PC-9 (cell line): Measurements from ENCODE around the gene TCEANC2. TPM values are rescaled to one million over a fixed set of nuclear protein-coding genes. Genes with fewer than 3 reads are reported as not detected.

Experiments used
- BruUV-seq: library from RNA; stranded (reverse); fragments of 400-500 nt; replicated peaks from 2 replicates; lab custom pipeline; 2021; lab: Mats Ljungman, UMichigan
- CTCF ChIA-PET: fragments of 300-600 bp; sonication (Branson Sonifier 250); formaldehyde crosslinking; loops from one replicate; lab custom pipeline; 2022; ENCODE audit warnings: antibody characterized with exemption; lab: Charles Lee
- POLR2A ChIA-PET: fragments of 300-600 bp; sonication (Branson Sonifier 250); formaldehyde crosslinking; loops from one replicate; lab custom pipeline; 2022; ENCODE audit warnings: antibody characterized with exemption; ENCODE audit not compliant: unreplicated experiment; lab: Charles Lee
- DNase-seq, 2 experiments: peaks; one replicate each; pipeline versions ENCODE4 v3.0.0 to v3.0.0-alpha.2; 2015 to 2022; ENCODE audit warnings: mixed read lengths in 1 of 2
- H2AFZ ChIP-seq: fragments of 200-600 bp; sonication (generic); 2 replicates; pipeline ENCODE4 v1.8.1; 2017; ENCODE audit warnings: antibody characterized with exemption
- H3F3A ChIP-seq: fragments of 200-600 bp; sonication (generic); 2 replicates; pipeline ENCODE4 v1.8.1; 2017; ENCODE audit warnings: antibody characterized with exemption, mild to moderate bottlenecking, low read depth; ENCODE audit not compliant: insufficient read depth
- H3K27ac ChIP-seq: fragments of 200-600 bp; sonication (generic); 2 replicates; pipeline ENCODE4 v1.6.1; 2016; ENCODE audit warnings: mixed run types
- H3K27me3 ChIP-seq: fragments of 200-600 bp; sonication (generic); 2 replicates; pipeline ENCODE4 v1.6.1; 2016; ENCODE audit warnings: low read depth, mixed run types; ENCODE audit not compliant: insufficient read depth
- H3K36me3 ChIP-seq: fragments of 200-600 bp; sonication (generic); 2 replicates; pipeline ENCODE4 v1.6.1; 2016; ENCODE audit warnings: low read depth, mixed run types
- H3K4me1 ChIP-seq: fragments of 200-600 bp; sonication (generic); replicated peaks from 2 replicates; pipeline ENCODE4 v1.6.1; 2016; ENCODE audit warnings: mixed run types; ENCODE audit not compliant: insufficient read depth
- H3K4me2 ChIP-seq: fragments of 200-600 bp; sonication (generic); 2 replicates; pipeline ENCODE4 v1.6.1; 2017; ENCODE audit warnings: mixed run types
- H3K4me3 ChIP-seq: fragments of 200-600 bp; sonication (generic); 2 replicates; pipeline ENCODE4 v1.6.1; 2016; ENCODE audit warnings: mixed run types
- H3K79me2 ChIP-seq: fragments of 200-600 bp; sonication (generic); 2 replicates; pipeline ENCODE4 v1.6.1; 2017; ENCODE audit warnings: low read depth, mixed run types
- H3K9me2 ChIP-seq: fragments of 200-600 bp; sonication (generic); 2 replicates; pipeline ENCODE4 v1.8.1; 2017; ENCODE audit warnings: mild to moderate bottlenecking; ENCODE audit not compliant: insufficient read depth
- H3K9me3 ChIP-seq: fragments of 200-600 bp; sonication (generic); 2 replicates; pipeline ENCODE4 v1.8.1; 2016; ENCODE audit warnings: low read depth; ENCODE audit not compliant: insufficient read depth
- H4K20me1 ChIP-seq: fragments of 200-600 bp; sonication (generic); 2 replicates; pipeline ENCODE4 v1.8.1; 2017; ENCODE audit not compliant: insufficient read depth
- CTCF ChIP-seq: fragments of 200-600 bp; sonication (generic); conservative IDR thresholded peaks from 2 replicates; pipeline ENCODE4 v1.6.1; 2017; ENCODE audit warnings: mixed run types, antibody characterized with exemption, mild to moderate bottlenecking, moderate library complexity
- EZH2 ChIP-seq: fragments of 200-600 bp; sonication (generic); IDR thresholded peaks from 2 replicates; pipeline ENCODE4 v1.8.0; 2017; ENCODE audit warnings: antibody characterized with exemption, low read depth
- intact Hi-C: fragments of 100-400 bp; cut with micrococcal nuclease; formaldehyde crosslinking; loops from one replicate; pipeline ENCODE4 v1.10.0; 2022; ENCODE audit not compliant: unreplicated experiment
- total RNA-seq: library from RNA; stranded (reverse); gene quantifications from 2 replicates; pipeline ENCODE4 v1.2.3, GENCODE V29; 2021

The TCEANC2 gene
- total RNA-seq, 1 experiment from 2014 or later = 11.5 TPM

- no peaks in the 10 kb centered on the region for H4K20me1 ChIP-seq
- no peaks in the 10 kb centered on the region for H3K9me3 ChIP-seq
- no peak overlapping the region for H3K4me2 ChIP-seq
- no peak overlapping the region for H2AFZ ChIP-seq
- H3K4me3 ChIP-seq = no peak overlapping the region
- H3K79me2 ChIP-seq = no peaks in the 10 kb centered on the region
- intact Hi-C loops = no loop called here
- no peaks in the 10 kb centered on the region for H3K36me3 ChIP-seq
- no peaks in the 10 kb centered on the region for H3K27me3 ChIP-seq
- DNase-seq = no peak
- H3F3A ChIP-seq = no peaks in the 10 kb centered on the region
- TF ChIP-seq EZH2 (no peak), CTCF (no peak)
- H3K4me1 ChIP-seq = no peaks in the 10 kb centered on the region
- ChIA-PET POLR2A (no interaction called here), CTCF (interaction anchor here (0.7 kb wide), 1 partner anchor 375 kb away, joined by 3 read pairs; no protein-coding TSS in a partner anchor)
- H3K9me2 ChIP-seq = no peaks in the 10 kb centered on the region
- no peak overlapping the region for H3K27ac ChIP-seq
- BruUV-seq = no TSS peak
These were observed 60.6 kb downstream of the TCEANC2 start for GRCh38 chr1:54114001-54114400.

GRCh38 chr1:54114955-54115354, 61.5 kb downstream of the TCEANC2 start:
- POLR2A ChIA-PET = no interaction called here
- Histone ChIP-seq H3K9me2 (no peaks in the 10 kb centered on the region), H3K27me3 (no peaks in the 10 kb centered on the region), H3K79me2 (no peaks in the 10 kb centered on the region), H3K4me2 (no peak overlapping the region), H3K9me3 (no peaks in the 10 kb centered on the region), H3K4me1 (no peaks in the 10 kb centered on the region), H4K20me1 (no peaks in the 10 kb centered on the region), H3K36me3 (no peaks in the 10 kb centered on the region), H2AFZ (no peak overlapping the region), H3K4me3 (no peak overlapping the region), H3K27ac (no peak overlapping the region), H3F3A (no peaks in the 10 kb centered on the region)
- BruUV-seq = no TSS peak
- TF ChIP-seq EZH2 = no peak
- TF ChIP-seq CTCF = no peak
- CTCF ChIA-PET = no interaction called here
- DNase-seq = no peak
- intact Hi-C loops = no loop called here

GRCh38 chr1:54115520-54115919, 62.1 kb downstream of the TCEANC2 start:
- no peaks in the 10 kb centered on the region for H3K27me3 ChIP-seq
- CTCF ChIA-PET = no interaction called here
- no peaks in the 10 kb centered on the region for H3K9me2 ChIP-seq
- DNase-seq = no peak
- H3K36me3 ChIP-seq = no peaks in the 10 kb centered on the region
- H3K4me3 ChIP-seq = no peak overlapping the region
- no peaks in the 10 kb centered on the region for H3K9me3 ChIP-seq
- H3K4me1 ChIP-seq = no peaks in the 10 kb centered on the region
- POLR2A ChIA-PET = no interaction called here
- H3K4me2 ChIP-seq = no peak overlapping the region
- H2AFZ ChIP-seq = no peak overlapping the region
- H3F3A ChIP-seq = no peaks in the 10 kb centered on the region
- H3K27ac ChIP-seq = no peak overlapping the region
- BruUV-seq = no TSS peak
- H4K20me1 ChIP-seq = no peaks in the 10 kb centered on the region
- intact Hi-C loops = no loop called here
- TF ChIP-seq EZH2 (no peak), CTCF (no peak)
- no peaks in the 10 kb centered on the region for H3K79me2 ChIP-seq
